Osteoblast (primary cell): ENCODE measurements around the gene EEF1AKMT1. TPM values are rescaled to one million over a fixed set of nuclear protein-coding genes. Genes with fewer than 3 reads are reported as not detected.

Experiments used
- DNase-seq: peaks from one replicate; pipeline ENCODE4 v3.0.0; 2011; ENCODE audit warnings: low spot score, mixed read lengths; ENCODE audit not compliant: insufficient read length; ENCODE audit errors: missing footprints
- H2AFZ ChIP-seq: 2 replicates; pipeline ENCODE4 v1.6.0; 2011; ENCODE audit warnings: mild to moderate bottlenecking, low read length
- H3K27ac ChIP-seq: 2 replicates; pipeline ENCODE4 v1.5.1; 2011; ENCODE audit warnings: mild to moderate bottlenecking, low read depth, low read length, moderate library complexity
- H3K27me3 ChIP-seq: 2 replicates; pipeline ENCODE4 v1.6.0; 2012; ENCODE audit warnings: mild to moderate bottlenecking, control low read depth, inconsistent platforms, low read length, moderate library complexity; ENCODE audit not compliant: insufficient read depth
- H3K36me3 ChIP-seq: 2 replicates; pipeline ENCODE4 v1.5.1; 2011; ENCODE audit warnings: mild to moderate bottlenecking, low read length, control low read depth, moderate library complexity; ENCODE audit not compliant: insufficient read depth
- H3K4me1 ChIP-seq: 2 replicates; pipeline ENCODE4 v1.5.1; 2011; ENCODE audit warnings: mild to moderate bottlenecking, low read length, control low read depth, moderate library complexity; ENCODE audit not compliant: insufficient read depth
- H3K4me2 ChIP-seq: 2 replicates; pipeline ENCODE4 v1.6.0; 2011; ENCODE audit warnings: mild to moderate bottlenecking, low read length; ENCODE audit not compliant: insufficient read depth
- H3K4me3 ChIP-seq: fragments of 200-600 bp; sonication (generic); 3 replicates; pipeline ENCODE4 v1.5.1; 2012; ENCODE audit warnings: mild to moderate bottlenecking, low read length, inconsistent platforms; ENCODE audit not compliant: insufficient read depth
- H3K79me2 ChIP-seq: 2 replicates; pipeline ENCODE4 v1.6.0; 2012; ENCODE audit warnings: mild to moderate bottlenecking, low read length, control low read depth, inconsistent platforms; ENCODE audit not compliant: insufficient read depth
- H3K9me3 ChIP-seq: 2 replicates; pipeline ENCODE4 v1.5.1; 2011; ENCODE audit warnings: low read depth, low read length, control low read depth
- H4K20me1 ChIP-seq: 2 replicates; pipeline ENCODE4 v1.6.0; 2012; ENCODE audit warnings: mild to moderate bottlenecking, low read length, control low read depth; ENCODE audit not compliant: insufficient read depth
- CTCF ChIP-seq: IDR thresholded peaks from 2 replicates; pipeline ENCODE4 v1.5.1; 2011; ENCODE audit warnings: mild to moderate bottlenecking, low read depth, low read length, moderate library complexity; ENCODE audit errors: extremely low read depth
- total RNA-seq: library from RNA; depleted of rRNA; stranded (reverse); fragments of >200 nt; gene quantifications from 2 replicates; pipeline ENCODE4 v1.2.3, GENCODE V29; 2012

Gene EEF1AKMT1
- total RNA-seq, 1 donor, result 7.6 TPM

- no peak for DNase-seq
- TF ChIP-seq CTCF, result no peak
- H3K79me2 ChIP-seq, result no peaks in the 10 kb centered on the region
- H4K20me1 ChIP-seq, result no peaks in the 10 kb centered on the region
- H3K4me2 ChIP-seq, result no peak overlapping the region
- peaks cover 6% of the 10 kb centered on the region for H3K4me1 ChIP-seq
- H3K9me3 ChIP-seq, result no peaks in the 10 kb centered on the region
- no peaks in the 10 kb centered on the region for H3K27me3 ChIP-seq
- no peak overlapping the region for H3K4me3 ChIP-seq
- H3K27ac ChIP-seq, result no peak overlapping the region
- H3K36me3 ChIP-seq, result no peaks in the 10 kb centered on the region
- no peak overlapping the region for H2AFZ ChIP-seq
Observed at GRCh38 chr13:20689291-20689690, 84.5 kb downstream of the EEF1AKMT1 start.

- Histone ChIP-seq H3K9me3 (no peaks in the 10 kb centered on the region), H2AFZ (no peak overlapping the region), H3K4me1 (peaks cover 7% of the 10 kb centered on the region), H3K79me2 (no peaks in the 10 kb centered on the region), H4K20me1 (no peaks in the 10 kb centered on the region), H3K27me3 (no peaks in the 10 kb centered on the region), H3K36me3 (no peaks in the 10 kb centered on the region), H3K4me3 (no peak overlapping the region), H3K4me2 (no peak overlapping the region), H3K27ac (peak overlapping the region; percentile 5)
- peak; percentile 72 for DNase-seq
- TF ChIP-seq CTCF, result no peak
Observed at GRCh38 chr13:20686863-20687579, 86.7 kb downstream of the EEF1AKMT1 start.

GRCh38 chr13:20686167-20686566 lies 87.6 kb downstream of the EEF1AKMT1 start:
- no peaks in the 10 kb centered on the region for H3K27me3 ChIP-seq
- no peak overlapping the region for H3K27ac ChIP-seq
- no peak overlapping the region for H3K4me3 ChIP-seq
- peaks cover 13% of the 10 kb centered on the region for H3K4me1 ChIP-seq
- no peaks in the 10 kb centered on the region for H4K20me1 ChIP-seq
- no peak overlapping the region for H3K4me2 ChIP-seq
- no peaks in the 10 kb centered on the region for H3K79me2 ChIP-seq
- H2AFZ ChIP-seq, result no peak overlapping the region
- no peaks in the 10 kb centered on the region for H3K9me3 ChIP-seq
- peak; percentile 37 for DNase-seq
- H3K36me3 ChIP-seq, result no peaks in the 10 kb centered on the region
- TF ChIP-seq CTCF, result no peak

- no peak for DNase-seq
- no peak overlapping the region for H3K27ac ChIP-seq
- H3K27me3 ChIP-seq, result no peaks in the 10 kb centered on the region
- peaks cover 14% of the 10 kb centered on the region for H3K4me1 ChIP-seq
- H3K36me3 ChIP-seq, result no peaks in the 10 kb centered on the region
- no peak for TF ChIP-seq CTCF
- no peak overlapping the region for H3K4me2 ChIP-seq
- no peaks in the 10 kb centered on the region for H3K79me2 ChIP-seq
- no peak overlapping the region for H2AFZ ChIP-seq
- H4K20me1 ChIP-seq, result no peaks in the 10 kb centered on the region
- H3K9me3 ChIP-seq, result no peaks in the 10 kb centered on the region
- H3K4me3 ChIP-seq, result no peak overlapping the region
Observed at GRCh38 chr13:20685092-20685491, 88.7 kb downstream of the EEF1AKMT1 start.
